K562 (cell line): ENCODE measurements around the gene ROM1. TPM values are rescaled to one million over a fixed set of nuclear protein-coding genes. Genes with fewer than 3 reads are reported as not detected.

ENCODE experiments used
- BHLHE40 ChIP-seq: IDR thresholded peaks from 2 replicates; pipeline ENCODE4 v1.6.1; 2011; ENCODE audit warnings: low read length, improper control_type of control experiment
- CBFB ChIP-seq: sonication (generic); formaldehyde crosslinking; IDR thresholded peaks from 2 replicates; pipeline ENCODE4 v1.4.0; 2020; ENCODE audit warnings: mild to moderate bottlenecking, missing genetic modification reagents
- CREM ChIP-seq: IDR thresholded peaks from 2 replicates; pipeline ENCODE4 v1.6.1; 2014; ENCODE audit warnings: antibody characterized with exemption, low read depth
- CTCF ChIP-seq, 3 experiments: IDR thresholded peaks in 2 of 3; conservative IDR thresholded peaks in 1 of 3; 2 replicates each; pipeline ENCODE4 v1.5.1; 2011 to 2012; ENCODE audit warnings: low read length in 3 of 3, mild to moderate bottlenecking in 3 of 3, control low read depth in 2 of 3, improper control_type of control experiment in 1 of 3, inconsistent platforms in 1 of 3, low read depth in 1 of 3, mixed read lengths in 1 of 3, moderate library complexity in 1 of 3; ENCODE audit not compliant: insufficient read depth in 2 of 3
- DEAF1 ChIP-seq: fragments of 450-650 bp; formaldehyde crosslinking; IDR thresholded peaks from 2 replicates; pipeline ENCODE4 v1.4.0; 2020; ENCODE audit warnings: mild to moderate bottlenecking, moderate library complexity
- FUS ChIP-seq: fragments of 200-400 bp; formaldehyde crosslinking; optimal IDR thresholded peaks from 2 replicates; pipeline ENCODE3; 2017; ENCODE audit warnings: low read depth, low read length
- HCFC1 ChIP-seq: IDR thresholded peaks from 2 replicates; pipeline ENCODE4 v1.6.1; 2012; ENCODE audit warnings: low read depth, low read length, improper control_type of control experiment
- JUN ChIP-seq, 2 experiments: sonication (generic) in 1 of 2; formaldehyde crosslinking in 1 of 2; IDR thresholded peaks; 2 replicates each; pipeline versions ENCODE4 v1.6.1 to v1.8.0; 2012 to 2022; ENCODE audit warnings: borderline replicate concordance in 2 of 2, mild to moderate bottlenecking in 2 of 2, improper control_type of control experiment in 1 of 2, low read depth in 1 of 2, low read length in 1 of 2, missing genetic modification reagents in 1 of 2
- MAFK ChIP-seq: IDR thresholded peaks from 2 replicates; pipeline ENCODE4 v1.6.1; 2011; ENCODE audit warnings: low read length, improper control_type of control experiment
- MAZ ChIP-seq, 2 experiments: fragments of 450-650 bp in 1 of 2; sonication (generic) in 1 of 2; formaldehyde crosslinking; IDR thresholded peaks in 1 of 2; conservative IDR thresholded peaks in 1 of 2; 2 replicates each; pipeline versions ENCODE4 v1.4.0 to v1.5.0; 2020; ENCODE audit warnings: mild to moderate bottlenecking in 1 of 2, missing genetic modification reagents in 1 of 2
- MNT ChIP-seq, 2 experiments: fragments of 450-650 bp; conservative IDR thresholded peaks; 2 replicates each; pipeline ENCODE4 v1.6.1; 2017; ENCODE audit warnings: mild to moderate bottlenecking in 2 of 2, moderate library complexity in 2 of 2
- MYC ChIP-seq, 2 experiments: fragments of 250-450 bp in 1 of 2; sonication (Bioruptor Pico) in 1 of 2; IDR thresholded peaks; 2 replicates each; pipeline versions ENCODE4 v1.5.1 to v1.6.1; 2012 to 2021; ENCODE audit warnings: low read depth in 2 of 2, borderline replicate concordance in 1 of 2, improper control_type of control experiment in 1 of 2, low read length in 1 of 2, mild to moderate bottlenecking in 1 of 2, moderate library complexity in 1 of 2
- NCOR1 ChIP-seq: fragments of 450-650 bp; IDR thresholded peaks from 2 replicates; pipeline ENCODE4 v1.6.1; 2016; ENCODE audit warnings: mild to moderate bottlenecking, moderate library complexity
- PHF21A ChIP-seq: fragments of 450-650 bp; IDR thresholded peaks from 2 replicates; pipeline ENCODE4 v1.6.1; 2017; ENCODE audit warnings: low read depth, borderline replicate concordance
- RBFOX2 ChIP-seq: fragments of 200-400 bp; formaldehyde crosslinking; IDR thresholded peaks from 2 replicates; pipeline ENCODE4 v1.6.1; 2017; ENCODE audit warnings: low read depth, mild to moderate bottlenecking, low read length, moderate library complexity
- SPI1 ChIP-seq: IDR thresholded peaks from 2 replicates; pipeline ENCODE4 v1.6.1; 2011; ENCODE audit warnings: low read depth, low read length, control low read depth, borderline replicate concordance
- TAL1 ChIP-seq: fragments of 450-650 bp; IDR thresholded peaks from 2 replicates; pipeline ENCODE4 v1.6.1; 2016; ENCODE audit warnings: mild to moderate bottlenecking
- TRIM25 ChIP-seq: fragments of 450-650 bp; IDR thresholded peaks from 2 replicates; pipeline ENCODE4 v1.7.0; 2016; ENCODE audit warnings: borderline replicate concordance
- ZEB2 ChIP-seq: fragments of 450-650 bp; IDR thresholded peaks from 2 replicates; pipeline ENCODE4 v1.6.1; 2016
- ZNF311 ChIP-seq: fragments of 250-450 bp; sonication (Bioruptor Pico); IDR thresholded peaks from 2 replicates; pipeline ENCODE4 v1.4.0; 2020; ENCODE audit warnings: mild to moderate bottlenecking, moderate library complexity
- ZNF830 ChIP-seq: fragments of 250-450 bp; sonication (Bioruptor Pico); IDR thresholded peaks from 2 replicates; pipeline ENCODE4 v1.5.0; 2021; ENCODE audit warnings: mild to moderate bottlenecking
- polyA plus RNA-seq, 8 experiments: library from polyadenylated mRNA; depleted of rRNA in 4 of 8; stranded (reverse) in 5 of 8; unstranded in 3 of 8; fragments of >200 nt; fragmentation: Nextera tagmentation in 2 of 8; fragmentation: Illumina TruSeq in 1 of 8; extraction: Ambion mirVana in 2 of 8; extraction: Trizol in 1 of 8; gene quantifications; 2 replicates each; pipeline versions ENCODE4 v1.2.1 to v1.2.3, GENCODE V29; 2011 to 2014; ENCODE audit warnings: inconsistent platforms in 1 of 8, missing spikeins in 1 of 8
- total RNA-seq, 7 experiments: library from RNA; depleted of rRNA in 6 of 7; stranded (reverse); fragments of >200 nt in 6 of 7; fragmentation: Illumina TruSeq in 2 of 7; extraction: Trizol in 2 of 7; gene quantifications; 2 replicates each; pipeline versions ENCODE4 v1.2.1 to v1.2.3, GENCODE V29; 2011 to 2021; ENCODE audit warnings: low replicate concordance in 1 of 7

Gene ROM1
- total and polyA plus RNA-seq, 9 of the 15 experiments (the other 6 are each of a cell fraction or from before 2014, with no cell fraction given), result 0.75 to 4.0 (median 2.6) TPM

- TF ChIP-seq RBFOX2, result peak; percentile 51; the same call in 1 of the 2 replicates
- no peak for TF ChIP-seq NCOR1
- no peak for TF ChIP-seq TRIM25
- TF ChIP-seq FUS, result no peak
- peak; percentile 50; the same call in 1 of the 2 replicates for TF ChIP-seq SPI1
- TF ChIP-seq DEAF1, result 0 out of 2 replicates have a peak, but pooled peaks have one; percentile 15
- TF ChIP-seq ZEB2, result peak; percentile 71; the same call in 1 of the 2 replicates
- TF ChIP-seq HCFC1, result peak; percentile 15; the same call in 1 of the 2 replicates
- TF ChIP-seq TAL1, result no peak
- peak; percentile 85 for TF ChIP-seq MYC (IDR thresholded peaks at IDR 0.05; ENCODE audit: low read depth, low read length)
- TF ChIP-seq MYC (CRISPR knock-in tag; IDR thresholded peaks at IDR 0.05; ENCODE audit: borderline replicate concordance, low read depth), result no peak
- peak; percentile 79 to 88 (median 83) for TF ChIP-seq CTCF (IDR thresholded peaks at IDR 0.05 in 2 of 3, conservative IDR thresholded peaks at IDR 0.05 in 1 of 3; ENCODE audit: insufficient read depth in 2 of 3, low read depth in 1 of 3, low read length in 3 of 3)
- TF ChIP-seq CBFB (CRISPR knock-in tag), result no peak
- TF ChIP-seq MAFK, result 0 out of 2 replicates have a peak, but pooled peaks have one; percentile 6
- TF ChIP-seq MNT (conservative IDR thresholded peaks at IDR 0.05), result peak; percentile 26 to 67; a peak in 3 of 4 replicates
- TF ChIP-seq MAZ (CRISPR knock-in tag; conservative IDR thresholded peaks at IDR 0.05 in 1 of 2, IDR thresholded peaks at IDR 0.05 in 1 of 2), result peak in 1 of 2 experiments; percentile 38; a peak in 2 of 4 replicates
- no peak for TF ChIP-seq ZNF311
- peak; percentile 60; the same call in 1 of the 2 replicates for TF ChIP-seq CREM
- no peak for TF ChIP-seq JUN (IDR thresholded peaks at IDR 0.05; ENCODE audit: borderline replicate concordance, low read depth, low read length)
- TF ChIP-seq JUN (CRISPR knock-in tag; IDR thresholded peaks at IDR 0.05; ENCODE audit: borderline replicate concordance), result no peak
- TF ChIP-seq BHLHE40, result peak; percentile 31
- no peak for TF ChIP-seq ZNF830 (CRISPR knock-in tag)
- no peak for TF ChIP-seq PHF21A
Observed at GRCh38 chr11:62593434-62594044, 19.5 kb upstream of the ROM1 start (continued).
